Spleen (tissue), 13 donors: Measurements from ENCODE around the gene RIN2. TPM values are rescaled to one million over a fixed set of nuclear protein-coding genes. Genes with fewer than 3 reads are reported as not detected.

Experiments
- DNase-seq: peaks from one replicate; pipeline ENCODE4 v3.0.0-alpha.2; 2020
- H3K27ac ChIP-seq, 8 donors: fragments of 200-600 bp; sonication (generic) in 7 of 8; 1 replicate in 4 of 8; 2 replicates in 4 of 8; pipeline versions ENCODE4 v1.5.0 to v1.8.0; 2016 to 2021; ENCODE audit warnings: inconsistent platforms in 4 of 8, mild to moderate bottlenecking in 4 of 8, moderate library complexity in 1 of 8
- H3K27me3 ChIP-seq, 7 donors: fragments of 200-600 bp; sonication (generic) in 6 of 7; replicated peaks in 1 of 7; 1 replicate in 4 of 7; 2 replicates in 3 of 7; pipeline versions ENCODE4 v1.5.0 to v1.8.0; 2016 to 2021; ENCODE audit warnings: inconsistent platforms in 3 of 7, mild to moderate bottlenecking in 1 of 7
- H3K36me3 ChIP-seq, 6 donors: fragments of 200-600 bp; sonication (generic) in 5 of 6; 1 replicate in 4 of 6; 2 replicates in 2 of 6; pipeline versions ENCODE4 v1.5.0 to v1.8.0; 2016 to 2021; ENCODE audit warnings: inconsistent platforms in 2 of 6
- H3K4me1 ChIP-seq, 6 donors: fragments of 200-600 bp; sonication (generic) in 5 of 6; 1 replicate in 3 of 6; 2 replicates in 3 of 6; pipeline versions ENCODE4 v1.5.0 to v1.8.0; 2016 to 2021; ENCODE audit warnings: inconsistent platforms in 3 of 6
- H3K4me3 ChIP-seq, 8 donors: fragments of 200-600 bp; sonication (generic) in 7 of 8; 1 replicate in 4 of 8; 2 replicates in 4 of 8; pipeline versions ENCODE4 v1.5.0 to v1.8.0; 2016 to 2021; ENCODE audit warnings: inconsistent platforms in 4 of 8, mild to moderate bottlenecking in 4 of 8, moderate library complexity in 2 of 8
- H3K9me3 ChIP-seq, 8 donors: fragments of 200-600 bp; sonication (generic) in 7 of 8; 1 replicate in 4 of 8; 2 replicates in 4 of 8; pipeline versions ENCODE4 v1.5.0 to v1.8.0; 2016 to 2021; ENCODE audit warnings: inconsistent platforms in 4 of 8
- CTCF ChIP-seq, 11 experiments: fragments of 200-600 bp in 7 of 11; fragments of 450-650 bp in 4 of 11; sonication (generic) in 4 of 11; IDR thresholded peaks in 8 of 11; conservative IDR thresholded peaks in 3 of 11; 1 replicate in 7 of 11; 2 replicates in 4 of 11; pipeline versions ENCODE4 v1.4.0 to v1.8.0; 2016 to 2021; ENCODE audit warnings: antibody characterized with exemption in 11 of 11, inconsistent platforms in 4 of 11, mild to moderate bottlenecking in 1 of 11
- POLR2A ChIP-seq, 3 donors: fragments of 450-650 bp; IDR thresholded peaks; one replicate each; pipeline ENCODE4 v1.5.1; 2017; ENCODE audit warnings: antibody characterized with exemption in 3 of 3, mild to moderate bottlenecking in 1 of 3
- POLR2AphosphoS5 ChIP-seq, 3 donors: sonication (generic); formaldehyde crosslinking; IDR thresholded peaks; one replicate each; pipeline ENCODE4 v1.5.1; 2017; ENCODE audit warnings: antibody characterized with exemption in 3 of 3
- WGBS, 5 donors: extraction: QIAGEN DNeasy Blood & Tissue Kit in 3 of 5; methylation state at CpG; one replicate each; pipeline versions ENCODE4 v1.1.5 to v1.1.7; 2013 to 2018; 5-methylcytosine and 5-hydroxymethylcytosine counted together
- intact Hi-C: fragments of 100-400 bp; cut with DNase I; formaldehyde crosslinking; loops from one replicate; pipeline ENCODE4 v1.15.0; 2023; ENCODE audit warnings: low total_unique reads
- long read RNA-seq, 2 donors: transcript quantifications; one replicate each; lab custom pipeline, GENCODE V29; 2026
- polyA plus RNA-seq, 3 donors: library from polyadenylated mRNA; stranded (reverse); fragments of 200-250 nt; gene quantifications; one replicate each; pipeline ENCODE4 v1.2.1, GENCODE V29; 2013
- total RNA-seq, 7 donors: library from RNA; depleted of rRNA in 3 of 7; stranded (reverse); fragments of >200 nt in 3 of 7; fragmentation: NEBNext Ultra II Directional in 4 of 7; extraction: Animal tissue kit (Norgen Biotek cat#: 25700) in 4 of 7; gene quantifications; one replicate each; pipeline versions ENCODE4 v1.1.0 to v1.2.1, GENCODE V29; 2016 to 2021
- donor health status: healthy with polysubstance abuse.
- donor health status: DM: no; HTN: no; CAD: no; lungs with moderate emphysema.
- donor health status: DM: no; HTN: no; CAD: no.
- donor health status: Bipolar disorder and iron deficiency.
- donor health status: healthy.
- donor health status: DM: no; HTN: no; CAD: no.
- donor health status: DM: yes; HTN: yes; CAD: no.

RIN2 gene, protein sequence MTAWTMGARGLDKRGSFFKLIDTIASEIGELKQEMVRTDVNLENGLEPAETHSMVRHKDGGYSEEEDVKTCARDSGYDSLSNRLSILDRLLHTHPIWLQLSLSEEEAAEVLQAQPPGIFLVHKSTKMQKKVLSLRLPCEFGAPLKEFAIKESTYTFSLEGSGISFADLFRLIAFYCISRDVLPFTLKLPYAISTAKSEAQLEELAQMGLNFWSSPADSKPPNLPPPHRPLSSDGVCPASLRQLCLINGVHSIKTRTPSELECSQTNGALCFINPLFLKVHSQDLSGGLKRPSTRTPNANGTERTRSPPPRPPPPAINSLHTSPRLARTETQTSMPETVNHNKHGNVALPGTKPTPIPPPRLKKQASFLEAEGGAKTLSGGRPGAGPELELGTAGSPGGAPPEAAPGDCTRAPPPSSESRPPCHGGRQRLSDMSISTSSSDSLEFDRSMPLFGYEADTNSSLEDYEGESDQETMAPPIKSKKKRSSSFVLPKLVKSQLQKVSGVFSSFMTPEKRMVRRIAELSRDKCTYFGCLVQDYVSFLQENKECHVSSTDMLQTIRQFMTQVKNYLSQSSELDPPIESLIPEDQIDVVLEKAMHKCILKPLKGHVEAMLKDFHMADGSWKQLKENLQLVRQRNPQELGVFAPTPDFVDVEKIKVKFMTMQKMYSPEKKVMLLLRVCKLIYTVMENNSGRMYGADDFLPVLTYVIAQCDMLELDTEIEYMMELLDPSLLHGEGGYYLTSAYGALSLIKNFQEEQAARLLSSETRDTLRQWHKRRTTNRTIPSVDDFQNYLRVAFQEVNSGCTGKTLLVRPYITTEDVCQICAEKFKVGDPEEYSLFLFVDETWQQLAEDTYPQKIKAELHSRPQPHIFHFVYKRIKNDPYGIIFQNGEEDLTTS
- total RNA-seq (100 to 1,000 TPM in 2 of 7 donors, 10 to 100 TPM in 5; 56.7 to 135 (median 93.7) TPM), polyA plus RNA-seq (10 to 100 TPM in 1 of 3 donors, 1 to 10 TPM in 2; 4.8 to 14.5 (median 6.2) TPM)
- long read RNA-seq, donor 1, partial matches to known transcripts: 54 of 55 reads
- long read RNA-seq, donor 1, other reads (novel, unspliced or antisense): 0 of 55 reads
- long read RNA-seq, donor 2, full-length matches to known transcripts: 2 of 2 reads
- long read RNA-seq, donor 2, partial matches to known transcripts: 0 of 2 reads
- long read RNA-seq, donor 2, other reads (novel, unspliced or antisense): 0 of 2 reads

- Histone ChIP-seq H3K4me1 (peaks cover 0 to 56% (median 26%) of the 10 kb centered on the region in 6 donors), H3K36me3 (no peaks in the 10 kb centered on the region), H3K9me3 (no peaks in the 10 kb centered on the region), H3K27me3 (peaks cover 0 to 33% (median 15%) of the 10 kb centered on the region in 7 donors), H3K4me3 (peak within 1 kb of the TSS; percentile 49 to 83 (median 56)), H3K27ac (peak within 1 kb of the TSS; percentile 48 to 91 (median 85))
- WGBS, 5 donors: 0 to 2% (median 1%) methylated on average over 21 to 25 of the region's 25 CpGs
- intact Hi-C loops: no loop called here
- DNase-seq: peak; percentile 77
- peak in 1 of 3 donors; percentile 5 for TF ChIP-seq POLR2AphosphoS5 (IDR thresholded peaks at IDR 0.05)
- TF ChIP-seq CTCF (IDR thresholded peaks at IDR 0.05 in 8 of 11, conservative IDR thresholded peaks at IDR 0.05 in 3 of 11): no peak
Observed at GRCh38 chr20:19758133-19758500, at the start of gene RIN2. TSS of gene RIN2 (plus strand) at chr20:19758258. CDS start at chr20:19889602, 131,344 bp downstream.

GRCh38 chr20:19709635-19710335, 48.3 kb upstream of the RIN2 start:
- no peaks in the 10 kb centered on the region for H3K36me3 ChIP-seq
- H3K9me3 ChIP-seq: no peaks in the 10 kb centered on the region
- H3K4me3 ChIP-seq: no peak overlapping the region
- intact Hi-C loops: no loop called here
- H3K27ac ChIP-seq: no peak overlapping the region
- 83 to 92% (median 89%) methylated on average over 1 of the region's 1 CpG for WGBS, 5 donors
- TF ChIP-seq POLR2AphosphoS5 (IDR thresholded peaks at IDR 0.05): no peak
- TF ChIP-seq CTCF (IDR thresholded peaks at IDR 0.05 in 8 of 11, conservative IDR thresholded peaks at IDR 0.05 in 3 of 11): no peak
- TF ChIP-seq POLR2A (IDR thresholded peaks at IDR 0.05): no peak
- peaks cover 0 to 27% (median 17%) of the 10 kb centered on the region in 6 donors for H3K4me1 ChIP-seq
- H3K27me3 ChIP-seq: no peaks in the 10 kb centered on the region
- no peak for DNase-seq

- no peaks in the 10 kb centered on the region for H3K27me3 ChIP-seq
- WGBS, 5 donors: 75 to 89% (median 81%) methylated on average over 5 of the region's 5 CpGs
- no peaks in the 10 kb centered on the region for H3K36me3 ChIP-seq
- no peak overlapping the region for H3K27ac ChIP-seq
- H3K9me3 ChIP-seq: peaks cover 0 to 4% (median under 1%) of the 10 kb centered on the region in 8 donors
- H3K4me1 ChIP-seq: peaks cover 0 to 19% (median 15%) of the 10 kb centered on the region in 6 donors
- no peak for DNase-seq
- intact Hi-C loops: no loop called here
- no peak for TF ChIP-seq CTCF (IDR thresholded peaks at IDR 0.05 in 8 of 11, conservative IDR thresholded peaks at IDR 0.05 in 3 of 11)
- no peak for TF ChIP-seq POLR2AphosphoS5 (IDR thresholded peaks at IDR 0.05)
- no peak for TF ChIP-seq POLR2A (IDR thresholded peaks at IDR 0.05)
- H3K4me3 ChIP-seq: no peak overlapping the region
Observed at GRCh38 chr20:19710336-19711120, 47.5 kb upstream of the RIN2 start.
